HTR-8/SVneo (cell line): ENCODE results near the gene ING2.

ENCODE experiments used
- DNase-seq: peaks from one replicate; pipeline ENCODE4 v3.0.0; 2011; ENCODE audit warnings: low spot score, mixed read lengths; ENCODE audit not compliant: insufficient read length
- FAIRE-seq: peaks from 2 replicates; lab custom pipeline; 2011; peaks lifted over from hg19 to GRCh38; lab: Jason Lieb, UNC

Gene ING2

DNA sequence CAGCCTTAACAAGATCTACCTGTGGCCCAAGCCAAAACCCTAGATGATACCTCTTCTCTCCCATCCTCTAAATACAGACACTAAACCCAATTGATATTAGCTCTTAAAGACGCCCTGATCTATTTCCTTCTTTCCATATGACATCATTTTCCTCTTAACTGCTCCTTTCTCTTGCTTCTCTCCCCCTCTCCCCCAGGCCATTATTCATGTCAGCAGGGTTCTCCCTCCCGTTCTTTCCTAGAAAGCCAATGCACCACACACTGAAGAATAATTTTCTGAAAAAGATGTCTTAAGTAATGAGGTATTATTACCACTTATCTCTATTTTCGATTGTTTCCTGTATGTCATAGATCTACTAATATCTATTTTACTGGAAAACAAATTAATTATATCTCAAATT, 9.7 kb upstream of the ING2 start:
- DNase-seq = no peak
- FAIRE-seq = no peak

- FAIRE-seq (no peak), DNase-seq (no peak)
Measured at GRCh38 chr4:183499389-183499788, 5.5 kb upstream of the ING2 start.

DNA sequence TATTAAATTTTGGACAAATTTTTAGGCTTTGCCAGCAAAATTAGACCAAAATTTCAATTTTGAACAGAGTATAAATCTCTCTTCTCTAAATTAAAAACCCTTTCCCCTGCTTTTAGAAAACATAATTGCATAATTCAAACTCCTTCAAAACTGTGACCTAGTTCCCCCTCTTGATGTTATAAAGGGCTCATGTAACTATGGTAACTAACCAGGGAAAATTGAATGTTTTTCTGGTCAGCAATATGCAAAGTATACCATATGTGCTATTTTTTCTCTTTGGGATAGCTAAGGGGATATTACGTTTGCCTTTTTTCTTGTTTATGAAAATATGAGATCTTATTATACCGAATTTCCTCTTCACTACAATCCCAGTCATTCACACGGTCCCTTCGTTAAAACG, 5.1 kb upstream of the ING2 start:
- no peak for FAIRE-seq

DNA sequence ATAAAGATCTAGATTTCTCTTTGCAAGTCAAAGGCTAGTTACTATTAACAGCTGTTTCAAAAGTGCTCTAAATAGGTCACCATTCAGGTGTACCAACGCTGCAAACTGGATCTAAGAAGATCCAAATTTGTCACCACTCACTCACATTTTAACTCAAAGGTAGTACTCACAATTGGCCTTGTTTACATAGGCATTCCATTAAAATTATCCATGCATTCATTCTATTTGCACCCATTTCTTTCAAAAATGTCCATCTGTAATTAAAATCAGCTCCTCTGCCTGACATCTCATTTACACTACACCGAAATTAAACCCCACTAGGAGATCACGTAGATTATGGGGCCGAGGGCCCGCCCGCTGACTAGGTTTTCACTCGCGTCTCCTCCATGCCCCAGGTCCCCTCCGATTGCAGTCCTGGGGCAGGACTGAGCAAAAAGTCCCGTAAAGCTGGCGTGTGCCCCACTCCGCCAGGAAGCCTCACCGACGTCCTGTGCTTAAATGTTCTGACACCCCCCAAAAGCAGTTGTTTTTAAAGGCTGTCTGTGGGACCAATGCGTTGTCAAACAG, 1.3 kb upstream of the ING2 start:
- DNase-seq (peak; percentile 34), FAIRE-seq (no peak)

More for the DNA sequence above, 5.1 kb upstream of the ING2 start:
- DNase-seq = no peak

- FAIRE-seq (peak; percentile 83), DNase-seq (peak; percentile 93)
Measured at GRCh38 chr4:183504064-183504929, 561 bp upstream of the ING2 start.

DNA sequence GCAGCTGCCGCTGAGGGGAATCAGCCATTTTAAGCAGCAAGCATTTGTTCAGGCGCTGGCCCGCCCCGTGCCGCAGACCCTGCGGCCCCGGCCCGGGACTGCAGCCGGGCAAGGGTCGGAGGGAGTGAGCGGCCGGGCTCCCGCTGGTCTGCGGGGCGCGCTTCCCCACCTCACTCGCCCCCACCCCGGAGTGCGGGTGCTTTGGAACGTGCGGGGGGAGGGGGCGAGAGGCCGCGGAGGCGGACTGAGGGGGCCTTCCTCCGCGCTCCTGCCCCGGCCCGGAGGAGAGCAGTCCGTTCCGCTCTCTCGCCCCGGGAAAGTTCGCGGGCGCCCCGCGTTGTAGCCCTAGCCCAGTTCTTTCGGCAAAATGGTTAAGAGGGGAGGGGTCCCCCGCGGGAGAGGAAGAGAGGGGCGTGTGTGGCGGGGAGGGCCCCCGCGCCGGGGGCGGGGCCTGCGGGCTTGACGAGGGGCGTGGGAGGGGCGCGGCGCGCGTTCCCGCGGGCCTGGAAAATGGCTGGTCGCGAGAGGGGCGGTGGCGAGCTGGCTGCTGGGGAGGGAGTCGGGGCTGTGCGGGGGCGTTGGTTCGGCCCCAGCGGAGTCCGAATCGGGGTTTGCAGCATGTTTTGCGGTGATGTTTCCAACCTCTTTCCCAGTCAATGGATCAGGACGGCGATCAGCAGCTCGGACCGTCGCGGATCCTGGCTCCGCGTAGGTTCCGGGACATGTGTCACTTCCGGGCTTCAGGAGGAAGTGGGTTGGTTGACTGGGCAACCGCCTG, 942 bp downstream of the ING2 start:
- DNase-seq (peak; percentile 93), FAIRE-seq (peak; percentile 79)

GRCh38 chr4:183506389-183506735, 1.5 kb downstream of the ING2 start:
- FAIRE-seq (no peak), DNase-seq (no peak)

GRCh38 chr4:183507925-183508696, 3.3 kb downstream of the ING2 start:
- DNase-seq (no peak), FAIRE-seq (no peak)

DNA sequence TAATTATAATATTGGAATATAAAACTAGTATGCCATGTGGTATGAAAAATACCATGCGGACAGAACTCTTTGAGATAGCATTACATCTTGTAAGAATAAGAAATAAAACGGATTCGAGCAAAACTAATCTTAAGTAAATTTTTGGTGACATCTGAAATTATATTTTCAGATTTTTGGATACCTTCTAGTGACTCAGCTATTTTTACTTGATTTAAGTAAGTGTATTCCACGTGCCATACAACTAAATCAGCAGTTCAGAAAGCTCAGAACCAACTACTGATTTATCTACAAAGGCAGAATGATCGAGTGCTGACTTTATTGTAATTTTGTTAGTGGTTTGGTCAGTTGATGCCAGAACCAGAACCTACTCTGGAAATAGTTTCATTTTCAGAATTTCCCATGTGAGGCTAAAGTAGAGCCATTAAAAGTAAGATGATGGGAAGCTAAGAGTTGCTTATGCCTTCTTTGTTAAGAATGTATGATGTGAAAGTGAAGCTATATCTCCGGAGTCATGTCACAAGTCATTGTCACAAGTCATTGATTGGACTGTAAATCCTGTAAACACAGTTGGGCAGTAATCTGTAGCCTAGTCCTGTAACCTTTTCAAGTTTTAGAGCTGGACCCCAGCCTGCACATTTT, 4.0 kb downstream of the ING2 start:
- FAIRE-seq = peak; percentile 74
- DNase-seq = no peak

DNA sequence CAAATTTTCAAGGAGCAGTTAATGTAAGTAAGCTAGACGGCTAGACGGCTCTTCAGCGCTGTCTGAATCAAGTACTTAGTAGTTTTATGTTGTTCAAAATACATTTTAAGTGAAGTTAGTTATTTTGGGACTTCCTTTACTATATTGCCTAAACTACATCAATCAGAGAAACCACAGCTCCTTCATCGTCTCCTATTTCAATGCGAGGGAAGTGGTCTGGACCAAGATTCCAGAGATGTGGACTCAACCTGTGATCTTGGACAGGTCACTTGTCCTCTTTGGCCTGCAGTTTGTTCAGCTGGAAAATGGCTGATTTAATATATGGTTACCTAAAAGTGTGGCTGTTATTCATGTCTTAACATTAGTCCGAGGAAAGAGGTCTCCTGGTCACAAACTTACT, 10.6 kb downstream of the ING2 start:
- no peak for DNase-seq
- no peak for FAIRE-seq

GRCh38 chr4:183517194-183517593, 12.3 kb downstream of the ING2 start:
- FAIRE-seq (no peak), DNase-seq (no peak)

- DNase-seq = no peak
- no peak for FAIRE-seq
Measured at GRCh38 chr4:183517781-183518180, 12.9 kb downstream of the ING2 start.

DNA sequence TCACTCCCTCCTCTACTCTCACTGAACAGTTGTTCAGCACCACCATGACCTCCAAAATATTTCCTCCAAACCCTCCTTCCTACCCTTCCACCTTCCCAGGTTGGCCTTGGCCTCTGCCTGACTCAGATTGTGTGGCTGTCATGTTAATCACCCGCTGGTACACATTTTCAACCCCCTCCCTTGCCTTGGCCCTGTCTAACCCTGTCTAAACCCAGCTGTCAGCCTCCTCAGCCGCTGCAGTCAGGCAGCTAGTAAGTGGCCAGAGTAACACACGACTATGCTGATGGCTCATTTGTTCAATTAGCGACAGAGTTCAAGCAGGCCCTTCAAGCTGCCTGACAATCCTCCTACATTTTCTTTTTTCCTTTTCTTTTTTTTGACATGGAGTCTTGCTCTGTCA, 18.0 kb downstream of the ING2 start:
- DNase-seq = no peak
- FAIRE-seq = no peak

DNA sequence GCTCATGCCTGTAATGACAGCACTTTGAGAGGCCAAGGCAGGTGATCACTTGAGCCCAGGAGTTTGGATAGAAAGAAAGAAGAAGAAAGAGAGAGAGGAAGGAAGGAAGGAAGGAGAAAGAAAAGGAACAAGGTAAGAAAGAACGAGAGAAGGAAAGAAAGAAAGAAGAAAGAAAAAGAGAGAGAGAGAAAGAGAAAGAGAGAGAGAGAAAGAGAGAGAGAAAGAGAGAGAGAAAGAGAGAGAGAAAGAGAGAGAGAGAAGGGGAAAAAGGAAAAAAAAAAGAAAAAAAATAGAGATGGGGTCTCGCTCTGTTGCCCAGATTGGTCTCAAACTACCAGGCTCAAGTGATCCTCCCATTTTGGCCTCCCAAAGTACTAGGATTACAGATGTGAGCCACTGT, 22.5 kb downstream of the ING2 start:
- DNase-seq (no peak), FAIRE-seq (no peak)

DNA sequence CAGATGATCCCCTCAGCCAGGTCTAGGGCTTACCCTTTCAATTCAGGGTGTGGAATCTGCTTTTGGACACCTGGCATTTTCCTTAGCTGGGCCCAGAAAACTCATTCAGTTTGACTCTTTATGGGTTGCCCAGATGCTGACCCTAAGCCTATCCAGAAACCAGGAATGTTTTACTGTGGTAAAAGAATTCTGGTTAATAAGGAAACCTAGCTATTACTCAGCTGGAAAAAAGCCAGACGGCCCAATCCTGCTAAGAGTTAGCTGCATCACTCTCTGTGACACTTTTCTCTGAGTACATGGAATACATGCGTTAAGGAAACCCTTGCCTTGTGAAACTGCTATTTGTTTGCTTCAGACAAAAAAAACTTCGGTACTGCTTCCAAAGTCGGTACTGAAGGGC, 28.0 kb downstream of the ING2 start:
- DNase-seq (no peak), FAIRE-seq (no peak)

DNA sequence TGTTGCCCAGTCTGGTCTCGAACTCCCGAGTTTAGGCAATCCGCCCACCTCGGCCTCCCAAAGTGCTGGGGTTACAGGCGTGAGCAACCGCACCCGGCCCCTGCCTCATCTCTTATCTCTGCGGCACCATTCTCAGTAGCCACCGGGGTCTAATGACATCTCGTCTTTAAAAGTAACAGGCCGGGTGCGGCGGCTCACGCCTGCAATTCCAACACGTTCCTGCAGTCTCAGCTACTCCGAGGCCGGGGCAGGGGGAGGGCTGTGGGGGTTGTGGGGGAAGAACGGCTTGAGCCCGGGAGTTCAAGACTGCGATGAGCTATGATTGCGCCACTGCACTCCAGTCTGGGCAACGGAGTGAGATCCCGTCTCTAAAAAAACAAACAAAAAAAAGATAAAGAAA, 28.8 kb downstream of the ING2 start:
- FAIRE-seq (no peak), DNase-seq (no peak)

DNA sequence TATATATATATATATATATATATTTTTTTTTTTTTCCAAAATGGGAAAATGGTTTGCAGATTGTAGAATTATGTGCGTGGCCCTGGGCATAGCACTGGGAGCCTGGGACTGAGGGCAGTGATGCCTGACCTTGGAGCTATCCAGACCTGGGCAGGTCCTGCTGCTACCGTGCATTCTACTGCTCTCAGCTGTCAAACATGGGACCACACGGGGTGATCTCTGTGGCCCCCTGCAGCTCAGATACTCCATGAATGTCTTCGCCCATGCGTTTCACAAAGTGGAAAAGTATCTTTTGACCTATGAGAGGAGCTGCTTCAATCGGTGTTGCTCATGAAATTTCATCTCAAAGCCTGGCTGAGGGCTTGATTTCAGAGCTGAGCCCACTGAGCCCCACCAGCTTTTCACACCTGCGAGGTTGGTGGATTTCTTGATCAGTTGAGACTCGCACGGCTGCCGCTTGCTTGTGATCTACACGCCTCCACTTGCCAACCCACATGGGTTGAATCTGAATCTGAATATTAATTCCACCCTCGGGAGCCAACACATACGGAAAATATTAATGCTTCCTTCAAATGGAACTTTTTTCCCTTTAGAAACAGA, 35.7 kb downstream of the ING2 start:
- FAIRE-seq = no peak
- no peak for DNase-seq

DNA sequence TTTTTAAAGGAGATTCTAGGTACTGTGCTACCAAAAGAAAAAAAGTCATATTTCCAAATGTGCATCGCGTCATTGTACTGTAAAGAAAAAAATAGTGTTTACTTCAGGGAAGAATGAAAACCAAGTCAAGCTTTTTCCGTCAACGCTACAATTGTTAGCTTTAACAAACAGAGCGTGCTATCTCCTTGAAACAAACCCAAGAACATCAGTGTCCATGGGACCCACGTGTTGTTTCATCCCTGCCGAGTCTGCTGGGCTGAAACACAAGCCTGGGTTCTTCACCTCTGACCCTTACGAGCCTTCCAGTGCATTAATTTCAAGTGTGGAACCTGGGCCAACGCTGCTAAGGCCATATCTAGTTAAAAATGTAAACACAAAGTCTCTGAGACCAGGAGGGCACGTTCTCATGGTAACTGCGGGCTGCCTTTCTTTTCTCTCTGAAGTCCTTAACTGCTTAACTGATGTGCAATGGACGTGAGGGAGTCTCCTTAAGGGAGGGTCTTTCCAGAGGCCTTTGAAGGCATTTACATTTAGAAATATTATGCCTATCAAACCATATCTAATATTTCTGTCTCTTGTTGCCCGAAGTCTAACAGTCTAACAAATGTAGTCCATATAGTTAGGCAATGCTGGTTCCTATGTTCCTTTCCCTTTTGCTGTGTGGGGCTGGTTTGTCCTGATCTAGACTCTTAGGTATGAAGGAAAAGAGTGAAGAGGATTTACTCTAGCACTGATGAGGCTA, 36.3 kb downstream of the ING2 start:
- no peak for DNase-seq
- FAIRE-seq = no peak

DNA sequence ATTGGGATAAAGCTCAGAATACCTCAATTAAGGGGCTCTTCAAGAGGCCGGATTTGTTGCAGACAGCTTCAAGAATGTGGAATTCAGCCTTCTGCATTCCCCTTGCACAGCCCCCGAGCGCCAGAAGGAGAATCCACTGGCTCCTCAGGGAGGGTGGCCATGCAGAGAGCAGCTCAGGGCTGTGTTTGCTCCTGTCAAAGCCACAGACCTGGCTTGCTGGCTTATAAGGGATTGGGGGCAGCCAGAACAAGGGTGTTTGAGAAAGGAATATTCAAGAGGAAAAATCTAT, 36.8 kb downstream of the ING2 start:
- DNase-seq (no peak), FAIRE-seq (peak; percentile 42)
